SK-N-MC (cell line): Measurements from ENCODE around the gene GPC6.

Source experiments
- EZH2 ChIP-seq: fragments of 200-600 bp; sonication (generic); IDR thresholded peaks from one replicate; pipeline ENCODE4 v1.6.1; 2017; ENCODE audit warnings: antibody characterized with exemption
- POLR2AphosphoS5 ChIP-seq: IDR thresholded peaks from 2 replicates; pipeline ENCODE4 v1.6.1; 2012; ENCODE audit warnings: mild to moderate bottlenecking, low read depth, low read length, borderline replicate concordance

GRCh38 chr13:93328943-93329342 is 102.3 kb downstream of the GPC6 start:
- TF ChIP-seq POLR2AphosphoS5 = no peak
- no peak for TF ChIP-seq EZH2
